Hippocampal formation (tissue), 2 donors: Measurements from ENCODE around the gene FGF11.

Experiments
- DNase-seq, 2 donors: peaks; one replicate each; lab custom pipeline; 2025; lab: John Stamatoyannopoulos, UW

Gene FGF11

GRCh38 chr17:7408252-7408727, 31.0 kb upstream of the FGF11 start:
- no peak for DNase-seq

GRCh38 chr17:7408863-7409262, 30.4 kb upstream of the FGF11 start:
- DNase-seq: no peak

- DNase-seq: no peak
These were observed 29.6 kb upstream of the FGF11 start for GRCh38 chr17:7409716-7410115.

GRCh38 chr17:7410634-7411426, 28.5 kb upstream of the FGF11 start:
- DNase-seq: no peak

- DNase-seq: no peak
These were observed 27.9 kb upstream of the FGF11 start for GRCh38 chr17:7411427-7411750.

GRCh38 chr17:7413346-7413985, 25.8 kb upstream of the FGF11 start:
- no peak for DNase-seq

GRCh38 chr17:7414837-7415236, 24.5 kb upstream of the FGF11 start:
- no peak for DNase-seq

GRCh38 chr17:7415784-7416183, 23.5 kb upstream of the FGF11 start:
- no peak for DNase-seq

- DNase-seq: no peak
These were observed 23.0 kb upstream of the FGF11 start for GRCh38 chr17:7416323-7416722.

- no peak for DNase-seq
These were observed 22.2 kb upstream of the FGF11 start for GRCh38 chr17:7417056-7417655.

- no peak for DNase-seq
These were observed 20.7 kb upstream of the FGF11 start for GRCh38 chr17:7418472-7419152.

- no peak for DNase-seq
These were observed 19.3 kb upstream of the FGF11 start, which contains the start of gene SPEM1 for GRCh38 chr17:7419819-7420610. SPEM1 (plus strand) TSS chr17:7420324; CDS start chr17:7420385, 61 bp downstream.

- no peak for DNase-seq
These were observed 18.1 kb upstream of the FGF11 start for GRCh38 chr17:7421186-7421585.

- no peak for DNase-seq
These were observed 15.6 kb upstream of the FGF11 start for GRCh38 chr17:7423679-7424078.

GRCh38 chr17:7425316-7425715, 14.0 kb upstream of the FGF11 start, which contains the start of gene SPEM2:
SPEM2 (plus strand) TSS chr17:7425616; CDS start chr17:7425689, 73 bp downstream.
- no peak for DNase-seq

GRCh38 chr17:7425756-7426155, 13.6 kb upstream of the FGF11 start:
- DNase-seq: no peak

- DNase-seq: no peak
These were observed 13.0 kb upstream of the FGF11 start for GRCh38 chr17:7426203-7426863.

- no peak for DNase-seq
These were observed 12.3 kb upstream of the FGF11 start for GRCh38 chr17:7426896-7427489.

GRCh38 chr17:7427549-7427948, 11.8 kb upstream of the FGF11 start:
- DNase-seq: no peak

- no peak for DNase-seq
These were observed 10.8 kb upstream of the FGF11 start, which contains the start of gene SPEM3 for GRCh38 chr17:7428557-7428956. SPEM3 (plus strand) TSS chr17:7428857; CDS start chr17:7428903, 46 bp downstream.
